ENCODE measurements around the gene MCAM.

- no peak for TF ChIP-seq POLR2AphosphoS5 (IDR thresholded peaks at IDR 0.05)
- TF ChIP-seq CTCF (IDR thresholded peaks at IDR 0.05 in 8 of 11, conservative IDR thresholded peaks at IDR 0.05 in 3 of 11), result no peak
Observed at GRCh38 chr11:119310682-119311052, 6.3 kb downstream of the MCAM start.
